GM12865 (cell line): ENCODE results near the gene MVB12A.
A peak's percentile ranks its signal among the peaks of the same experiment; 100 is the strongest.

Experiments
- DNase-seq: peaks from one replicate; pipeline ENCODE4 v3.0.0; 2010; ENCODE audit warnings: low read depth
- H3K4me3 ChIP-seq: 2 replicates; pipeline ENCODE4 v1.5.1; 2011; ENCODE audit warnings: mild to moderate bottlenecking, low read depth, low read length, control low read depth
- TF ChIP-seq, protein P1 (sequence below): IDR thresholded peaks from 2 replicates; pipeline ENCODE4 v1.5.1; 2011; ENCODE audit warnings: low read length, control low read depth, low read depth, inconsistent platforms; ENCODE audit not compliant: insufficient read depth; ENCODE audit errors: missing control alignments

Gene MVB12A

DNA sequence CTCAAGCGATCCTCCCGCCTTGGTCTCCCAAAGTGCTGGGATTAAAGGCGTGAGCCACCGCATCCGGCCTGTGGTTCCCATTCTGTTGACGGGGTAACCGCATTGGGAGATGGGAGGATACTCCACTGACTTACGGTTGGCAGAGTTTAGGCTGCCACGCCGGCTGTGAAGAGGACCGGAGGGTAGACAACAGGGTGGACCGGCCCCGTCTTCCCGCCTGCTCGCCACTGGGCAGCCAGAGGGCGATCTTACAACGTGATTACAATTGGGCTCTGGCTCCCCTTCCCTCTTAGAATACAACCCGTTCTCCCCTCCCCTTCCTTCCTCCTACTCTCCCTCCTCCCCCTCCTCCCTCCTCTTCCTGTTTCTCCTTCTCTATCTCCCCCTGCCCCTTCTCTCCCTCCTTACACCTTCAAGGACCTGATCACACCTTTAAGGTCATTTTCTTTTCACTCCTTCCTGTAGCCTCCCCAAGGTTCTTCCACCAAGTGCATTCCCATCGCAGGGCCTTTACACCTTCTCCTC, 24.9 kb upstream of the MVB12A start:
- TF ChIP-seq, protein P1, sequence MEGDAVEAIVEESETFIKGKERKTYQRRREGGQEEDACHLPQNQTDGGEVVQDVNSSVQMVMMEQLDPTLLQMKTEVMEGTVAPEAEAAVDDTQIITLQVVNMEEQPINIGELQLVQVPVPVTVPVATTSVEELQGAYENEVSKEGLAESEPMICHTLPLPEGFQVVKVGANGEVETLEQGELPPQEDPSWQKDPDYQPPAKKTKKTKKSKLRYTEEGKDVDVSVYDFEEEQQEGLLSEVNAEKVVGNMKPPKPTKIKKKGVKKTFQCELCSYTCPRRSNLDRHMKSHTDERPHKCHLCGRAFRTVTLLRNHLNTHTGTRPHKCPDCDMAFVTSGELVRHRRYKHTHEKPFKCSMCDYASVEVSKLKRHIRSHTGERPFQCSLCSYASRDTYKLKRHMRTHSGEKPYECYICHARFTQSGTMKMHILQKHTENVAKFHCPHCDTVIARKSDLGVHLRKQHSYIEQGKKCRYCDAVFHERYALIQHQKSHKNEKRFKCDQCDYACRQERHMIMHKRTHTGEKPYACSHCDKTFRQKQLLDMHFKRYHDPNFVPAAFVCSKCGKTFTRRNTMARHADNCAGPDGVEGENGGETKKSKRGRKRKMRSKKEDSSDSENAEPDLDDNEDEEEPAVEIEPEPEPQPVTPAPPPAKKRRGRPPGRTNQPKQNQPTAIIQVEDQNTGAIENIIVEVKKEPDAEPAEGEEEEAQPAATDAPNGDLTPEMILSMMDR: peak; percentile 81
- H3K4me3 ChIP-seq: no peak overlapping the region
- peak; percentile 75 for DNase-seq

DNA sequence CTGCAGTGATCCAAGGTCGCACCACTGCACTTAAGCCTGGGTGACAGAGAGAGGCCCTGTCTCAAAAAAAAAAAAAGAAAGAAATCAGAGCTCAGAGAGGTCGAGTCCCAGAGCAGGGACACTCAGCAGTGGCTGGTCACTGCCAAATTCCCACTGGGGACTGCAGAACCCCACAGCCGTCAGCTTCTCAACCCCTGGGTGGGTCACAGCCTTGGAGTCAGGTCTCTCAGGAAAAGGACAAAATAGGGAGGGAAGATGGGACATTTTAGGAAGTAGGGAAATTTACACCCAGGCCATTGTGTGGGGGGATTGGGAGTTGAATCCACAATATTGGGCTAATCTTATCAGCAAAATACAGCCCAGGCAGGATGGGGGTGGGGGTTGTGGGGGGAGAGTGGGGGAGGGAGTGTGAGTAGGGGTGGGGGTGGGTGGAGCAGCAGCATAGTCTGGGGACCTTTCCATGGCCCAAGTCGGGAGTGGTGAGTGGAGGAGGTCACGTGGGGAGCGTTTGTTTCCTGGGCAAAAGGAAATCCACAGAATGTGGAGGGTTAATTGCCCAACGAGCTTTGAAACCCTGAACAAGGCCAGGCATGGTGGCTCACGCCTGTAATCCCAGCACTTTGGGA, 20.8 kb upstream of the MVB12A start:
- H3K4me3 ChIP-seq: no peak overlapping the region
- DNase-seq: no peak
- TF ChIP-seq, protein P1: no peak

DNA sequence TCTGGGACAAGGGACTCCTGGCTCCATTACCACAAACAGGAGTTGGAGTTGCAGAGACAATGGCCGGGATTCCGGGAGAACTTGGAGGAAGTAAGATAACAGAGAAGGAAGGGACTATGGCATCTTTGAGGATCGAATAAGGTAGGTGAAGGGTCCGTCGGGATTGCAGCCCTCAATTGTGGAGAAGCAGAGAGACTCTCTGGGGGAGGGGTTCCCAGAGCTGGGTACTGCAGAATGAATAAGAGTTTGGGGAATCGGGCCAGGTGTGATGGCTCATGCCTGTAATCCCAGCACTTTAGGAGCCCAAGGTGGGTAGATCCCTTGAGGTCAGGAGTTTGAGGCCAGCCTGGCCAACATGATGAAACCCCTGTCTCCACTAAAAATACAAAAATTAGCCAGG, 18.2 kb upstream of the MVB12A start:
- no peak overlapping the region for H3K4me3 ChIP-seq
- DNase-seq: no peak
- TF ChIP-seq, protein P1: no peak

DNA sequence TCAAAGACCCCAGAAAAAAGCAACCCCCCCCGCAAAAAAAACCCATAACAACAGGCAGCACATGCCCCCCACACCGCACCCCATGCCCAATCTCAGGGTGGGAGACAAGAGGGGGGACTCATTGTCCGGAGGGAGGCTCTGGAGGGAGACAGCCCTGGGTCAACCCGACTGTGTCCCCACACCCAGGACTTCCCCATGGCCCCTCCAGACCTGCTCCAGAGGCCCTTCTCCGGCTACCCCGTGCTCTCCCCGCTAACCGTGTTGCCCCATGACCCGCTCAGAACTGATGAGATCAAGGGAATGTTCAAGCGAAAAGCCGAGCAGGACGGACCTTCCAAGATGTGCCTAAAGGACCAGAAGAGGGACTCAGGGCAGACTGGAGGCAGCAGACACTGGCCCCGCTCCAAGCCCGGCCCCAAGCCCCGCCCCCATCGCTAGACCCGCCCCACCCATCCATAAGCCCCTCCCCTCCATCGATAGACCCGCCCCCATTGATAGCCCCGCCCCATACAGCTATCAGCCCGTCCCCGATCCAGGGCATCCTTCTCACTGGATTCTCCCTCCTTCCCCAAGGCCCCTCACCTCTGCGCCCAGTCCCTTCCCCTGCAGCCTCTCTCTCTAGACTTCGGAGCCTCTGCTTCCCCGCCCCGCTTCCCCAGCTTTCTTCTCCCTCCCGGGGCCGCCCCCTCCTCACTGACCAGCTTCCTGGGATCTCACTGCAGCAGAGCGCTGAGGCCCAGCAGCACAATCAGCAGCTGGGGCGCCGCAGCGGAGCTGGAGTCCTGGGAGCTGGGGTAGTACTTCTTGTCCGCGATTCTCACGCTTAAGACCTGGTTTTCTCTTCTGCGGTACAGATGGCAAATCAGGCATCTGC, 16.6 kb upstream of the MVB12A start:
- peak; percentile 64 for DNase-seq
- TF ChIP-seq, protein P1: no peak
- H3K4me3 ChIP-seq: peak overlapping the region; percentile 85

DNA sequence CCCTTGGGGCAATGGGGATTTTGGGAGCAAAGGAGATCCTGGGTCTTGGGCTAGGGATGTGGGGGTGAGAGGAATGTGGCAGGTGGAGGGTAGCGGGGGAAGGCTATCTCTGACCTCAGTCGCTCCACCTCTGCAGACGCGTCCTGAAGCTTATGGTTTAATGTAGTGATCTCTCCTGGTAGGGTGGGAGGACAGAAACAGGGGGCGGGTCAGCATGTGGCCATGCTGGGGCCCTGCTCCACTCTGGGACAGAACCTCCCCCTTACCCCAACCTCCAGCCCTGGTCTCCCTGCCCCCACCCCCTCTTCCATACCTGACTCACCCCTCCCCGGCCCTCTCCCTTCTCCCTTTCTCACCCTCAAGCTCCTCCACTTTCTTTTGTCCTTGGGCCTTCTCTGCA, 15.8 kb upstream of the MVB12A start:
- peak overlapping the region; percentile 85 for H3K4me3 ChIP-seq
- DNase-seq: peak; percentile 21
- TF ChIP-seq, protein P1: no peak

DNA sequence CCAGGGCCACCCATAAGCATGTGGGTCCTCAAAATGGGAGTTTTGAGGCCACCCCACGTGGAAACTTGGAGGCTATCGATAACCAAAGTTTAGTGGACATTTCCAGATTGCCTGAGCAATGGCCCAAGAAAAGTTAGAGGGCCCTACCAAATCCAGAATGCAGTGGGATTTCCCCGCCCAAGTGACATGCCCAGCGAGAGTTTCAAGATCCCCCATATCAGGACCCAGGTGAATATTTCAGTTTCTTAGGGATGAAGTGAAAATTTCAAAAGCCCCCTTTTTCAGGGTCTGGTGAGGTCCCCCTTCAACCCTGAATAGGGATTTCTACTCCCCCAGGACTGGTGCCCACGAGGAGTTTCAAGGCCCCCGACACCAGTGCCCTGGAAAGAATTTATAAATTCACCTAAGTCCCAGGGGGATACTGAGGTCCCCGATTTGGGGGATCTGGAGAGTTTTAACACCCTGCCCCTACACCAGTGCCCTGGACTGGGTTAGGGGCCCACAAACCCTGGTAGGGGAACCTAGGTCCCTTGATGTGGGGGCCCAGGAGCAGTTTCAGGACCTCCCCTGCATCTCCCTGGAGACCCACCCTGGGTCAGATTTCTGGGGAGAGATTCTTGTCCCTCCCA, 15.1 kb upstream of the MVB12A start:
- H3K4me3 ChIP-seq: peak overlapping the region; percentile 85
- peak; percentile 51 for DNase-seq
- TF ChIP-seq, protein P1: no peak
